PFSK-1 (cell line): ENCODE data around the gene CDH1.

Experiments used
- FOXP2 ChIP-seq: optimal IDR thresholded peaks from 2 replicates; pipeline ENCODE3; 2011; ENCODE audit warnings: borderline replicate concordance, control low read depth, inconsistent platforms; ENCODE audit not compliant: insufficient read depth; ENCODE audit errors: extremely low read length, extremely low read depth
- POLR2AphosphoS5 ChIP-seq: IDR thresholded peaks from 2 replicates; pipeline ENCODE4 v1.6.1; 2012; ENCODE audit warnings: low read depth, mild to moderate bottlenecking, control low read depth, low read length, moderate library complexity
- REST ChIP-seq, 2 experiments: IDR thresholded peaks; 2 replicates each; pipeline versions ENCODE4 v1.6.1 to v1.8.0; 2011 to 2012; ENCODE audit warnings: low read depth in 2 of 2, low read length in 2 of 2, control low read depth in 1 of 2, inconsistent platforms in 1 of 2, mild to moderate bottlenecking in 1 of 2, moderate library complexity in 1 of 2; ENCODE audit not compliant: insufficient read depth in 1 of 2
- SIN3A ChIP-seq: IDR thresholded peaks from 2 replicates; pipeline ENCODE4 v1.6.1; 2012; ENCODE audit warnings: mild to moderate bottlenecking, low read length, moderate library complexity, borderline replicate concordance; ENCODE audit not compliant: insufficient read depth
- TAF1 ChIP-seq: IDR thresholded peaks from 2 replicates; pipeline ENCODE4 v1.6.1; 2012; ENCODE audit warnings: low read length, control low read depth, borderline replicate concordance; ENCODE audit not compliant: insufficient read depth

CDH1 gene

GRCh38 chr16:68790944-68791343 is 53.9 kb downstream of the CDH1 start:
- no peak for TF ChIP-seq SIN3A
- TF ChIP-seq POLR2AphosphoS5: no peak
- no peak for TF ChIP-seq FOXP2
- TF ChIP-seq REST (IDR thresholded peaks at IDR 0.05; ENCODE audit: insufficient read depth in 1 of 2, low read depth in 2 of 2, low read length in 2 of 2): no peak
- no peak for TF ChIP-seq TAF1

GRCh38 chr16:68792465-68793324 is 55.6 kb downstream of the CDH1 start:
- TF ChIP-seq SIN3A: no peak
- TF ChIP-seq TAF1: no peak
- no peak for TF ChIP-seq REST (IDR thresholded peaks at IDR 0.05; ENCODE audit: insufficient read depth in 1 of 2, low read depth in 2 of 2, low read length in 2 of 2)
- TF ChIP-seq FOXP2: no peak
- TF ChIP-seq POLR2AphosphoS5: no peak

- TF ChIP-seq REST (IDR thresholded peaks at IDR 0.05; ENCODE audit: insufficient read depth in 1 of 2, low read depth in 2 of 2, low read length in 2 of 2) (no peak), FOXP2 (no peak), POLR2AphosphoS5 (no peak), TAF1 (no peak), SIN3A (no peak)
These were observed 56.3 kb downstream of the CDH1 start for GRCh38 chr16:68793401-68793857.

GRCh38 chr16:68798398-68798797 is 61.3 kb downstream of the CDH1 start:
- no peak for TF ChIP-seq FOXP2
- no peak for TF ChIP-seq POLR2AphosphoS5

- TF ChIP-seq FOXP2 (no peak), POLR2AphosphoS5 (no peak), REST (IDR thresholded peaks at IDR 0.05; ENCODE audit: insufficient read depth in 1 of 2, low read depth in 2 of 2, low read length in 2 of 2) (no peak), SIN3A (no peak), TAF1 (no peak)
These were observed 63.3 kb downstream of the CDH1 start for GRCh38 chr16:68800257-68800875.
